HepG2 (cell line): Measurements from ENCODE around the gene SPTBN2. TPM values are rescaled to one million over a fixed set of nuclear protein-coding genes. Genes with fewer than 3 reads are reported as not detected.

Source experiments
- ATAC-seq: fragments of 200-7000 bp; cut with Tn5 transposase; 3 replicates; pipeline ENCODE4 v1.9.1; 2020; ENCODE audit warnings: mild to moderate bottlenecking, moderate library complexity
- BruUV-seq: library from RNA; stranded (reverse); fragments of 400-500 nt; replicated peaks from 2 replicates; lab custom pipeline; 2021; lab: Mats Ljungman, UMichigan
- CTCF ChIA-PET: fragments of 300-600 bp; formaldehyde crosslinking; extraction: SDS; loops from one replicate; lab custom pipeline; 2021; ENCODE audit warnings: low total read pairs, inconsistent platforms, low intra/inter-chr PET ratio; lab: Yijun Ruan, JAX
- POLR2A ChIA-PET: fragments of 350-600 bp; sonication (Branson Sonifier 250); formaldehyde crosslinking; loops from one replicate; lab custom pipeline; 2020; ENCODE audit warnings: antibody characterized with exemption, inconsistent platforms; lab: Yijun Ruan, JAX
- DNase-seq: peaks from one replicate; pipeline ENCODE4 v3.0.0-alpha.2; 2015; ENCODE audit warnings: low spot score
- FAIRE-seq: peaks from 3 replicates; lab custom pipeline; 2011; peaks lifted over from hg19 to GRCh38; lab: Jason Lieb, UNC
- H2AFZ ChIP-seq: one replicate; pipeline ENCODE4 v1.6.1; 2011; ENCODE audit warnings: low read length, inconsistent platforms
- H3K27ac ChIP-seq: fragments of 300-600 bp; 3 replicates; pipeline ENCODE4 v1.8.0; 2011; ENCODE audit warnings: mixed run types, mild to moderate bottlenecking, mixed read lengths, low read length, inconsistent platforms; ENCODE audit not compliant: insufficient read depth; ENCODE audit errors: extremely low read length
- H3K27me3 ChIP-seq, 2 experiments: fragments of 200-600 bp in 1 of 2; 2 replicates in 1 of 2; 3 replicates in 1 of 2; pipeline versions ENCODE4 v1.6.0 to v1.8.0; 2011; ENCODE audit warnings: low read length in 2 of 2, mild to moderate bottlenecking in 2 of 2, moderate library complexity in 2 of 2, inconsistent platforms in 1 of 2; ENCODE audit not compliant: insufficient read depth in 2 of 2, control insufficient read depth in 1 of 2
- H3K36me3 ChIP-seq, 2 experiments: fragments of 200-600 bp in 1 of 2; replicated peaks in 1 of 2; 2 replicates in 1 of 2; 3 replicates in 1 of 2; pipeline versions ENCODE4 v1.5.1 to v1.8.0; 2011; ENCODE audit warnings: low read length in 2 of 2, inconsistent platforms in 1 of 2; ENCODE audit not compliant: insufficient read depth in 2 of 2, control insufficient read depth in 1 of 2
- H3K4me1 ChIP-seq: 2 replicates; pipeline ENCODE4 v1.5.1; 2012; ENCODE audit warnings: low read length, inconsistent platforms; ENCODE audit not compliant: insufficient read depth
- H3K4me2 ChIP-seq: 2 replicates; pipeline ENCODE4 v1.6.0; 2011; ENCODE audit warnings: low read depth, low read length, inconsistent platforms
- H3K4me3 ChIP-seq, 3 experiments: fragments of 200-600 bp in 1 of 3; sonication (generic), shearing (Covaris generic) in 1 of 3; replicated peaks in 1 of 3; 2 replicates each; pipeline ENCODE4 v1.5.1; 2011 to 2016; ENCODE audit warnings: low read length in 3 of 3, inconsistent platforms in 2 of 3, low read depth in 2 of 3, mild to moderate bottlenecking in 2 of 3, control low read depth in 1 of 3, mixed read lengths in 1 of 3; ENCODE audit not compliant: insufficient read depth in 1 of 3
- H3K79me2 ChIP-seq: one replicate; pipeline ENCODE4 v1.6.1; 2011; ENCODE audit warnings: low read length, inconsistent platforms; ENCODE audit not compliant: insufficient read depth
- H3K9ac ChIP-seq: 2 replicates; pipeline ENCODE4 v1.6.0; 2011; ENCODE audit warnings: mild to moderate bottlenecking, low read depth, low read length, inconsistent platforms; ENCODE audit not compliant: insufficient read depth
- H3K9me3 ChIP-seq: 2 replicates; pipeline ENCODE4 v1.5.1; 2012; ENCODE audit warnings: mild to moderate bottlenecking, low read length
- H4K20me1 ChIP-seq: 2 replicates; pipeline ENCODE4 v1.6.0; 2011; ENCODE audit warnings: inconsistent platforms, mild to moderate bottlenecking, low read length, moderate library complexity; ENCODE audit not compliant: insufficient read depth
- PLRG1 ChIP-seq: fragments of 450-650 bp; conservative IDR thresholded peaks from 2 replicates; pipeline ENCODE4 v1.6.1; 2016
- POLR2A ChIP-seq, 2 experiments: IDR thresholded peaks; 2 replicates each; pipeline ENCODE4 v1.6.1; 2011; ENCODE audit warnings: low read depth in 2 of 2, low read length in 2 of 2, mild to moderate bottlenecking in 1 of 2, moderate library complexity in 1 of 2; ENCODE audit not compliant: insufficient read depth in 1 of 2
- RXRA ChIP-seq: sonication (generic); formaldehyde crosslinking; IDR thresholded peaks from 2 replicates; pipeline ENCODE4 v1.5.1; 2020; ENCODE audit warnings: missing genetic modification reagents
- THAP9 ChIP-seq: sonication (generic); formaldehyde crosslinking; IDR thresholded peaks from 2 replicates; pipeline ENCODE4; 2020; ENCODE audit warnings: missing genetic modification reagents, mild to moderate bottlenecking, borderline replicate concordance
- ZNF746 ChIP-seq: sonication (generic); formaldehyde crosslinking; IDR thresholded peaks from 2 replicates; pipeline ENCODE4 v1.8.0; 2022; ENCODE audit warnings: mild to moderate bottlenecking, missing genetic modification reagents
- WGBS: methylation state at CpG from one replicate; pipeline ENCODE4 v1.1.6; 2017; ENCODE audit warnings: low lambda C conversion rate; 5-methylcytosine and 5-hydroxymethylcytosine counted together
- in situ Hi-C: cut with HindIII; loops from 2 replicates; pipeline ENCODE4 v1.10.0; 2017; ENCODE audit warnings: low pct_unique_long_range_greater_than_20kb; ENCODE audit not compliant: extremely low pct_ligation_motif_present
- intact Hi-C: fragments of 100-400 bp; cut with micrococcal nuclease; formaldehyde crosslinking; loops from one replicate; pipeline ENCODE4 v1.10.0; 2022; ENCODE audit not compliant: unreplicated experiment
- polyA plus RNA-seq, 8 experiments: library from polyadenylated mRNA; depleted of rRNA in 3 of 8; stranded (reverse) in 7 of 8; unstranded in 1 of 8; fragments of >200 nt; fragmentation: Illumina TruSeq in 4 of 8; extraction: Trizol in 4 of 8; gene quantifications; 2 replicates each; pipeline versions ENCODE4 v1.2.1 to v1.2.3, GENCODE V29; 2011 to 2016; ENCODE audit warnings: low read depth in 4 of 8, missing spikeins in 1 of 8, mixed read lengths in 1 of 8; ENCODE audit not compliant: insufficient read depth in 1 of 8
- total RNA-seq, 5 experiments: library from RNA; depleted of rRNA; stranded (reverse); fragments of >200 nt; fragmentation: Illumina TruSeq; extraction: Trizol; gene quantifications; 2 replicates each; pipeline ENCODE4 v1.2.3, GENCODE V29; 2016; ENCODE audit warnings: low read depth in 1 of 5

The SPTBN2 gene
- total and polyA plus RNA-seq, 2 of the 13 experiments (the other 11 are each of a cell fraction or from before 2014, with no cell fraction given): 0.65 to 4.0 TPM

- TF ChIP-seq THAP9 (CRISPR knock-in tag): no peak
- no peak for TF ChIP-seq ZNF746
- no peak for TF ChIP-seq PLRG1
These were observed 75.9 kb downstream of the SPTBN2 start (continued) for GRCh38 chr11:66653123-66653522.

- DNase-seq (no peak), FAIRE-seq (no peak), ATAC-seq (peak; percentile 10)
- Histone ChIP-seq H3K4me2 (no peak overlapping the region), H3K4me3 (no peak overlapping the region), H3K27ac (no peak overlapping the region), H4K20me1 (peaks cover 13% of the 10 kb centered on the region), H3K79me2 (peaks cover 10% of the 10 kb centered on the region), H3K9me3 (no peaks in the 10 kb centered on the region), H3K9ac (no peak overlapping the region), H3K4me1 (peaks cover 12% of the 10 kb centered on the region; the same call in 1 of the 2 replicates), H3K36me3 (peaks cover 4 to 32% of the 10 kb centered on the region in 2 experiments; a peak in 4 of 5 replicates), H3K27me3 (no peaks in the 10 kb centered on the region), H2AFZ (no peak overlapping the region)
- WGBS: 98% methylated on average over 7 of the region's 7 CpGs
- in situ Hi-C loops (no loop called here), intact Hi-C loops (no loop called here)
- TF ChIP-seq POLR2A (IDR thresholded peaks at IDR 0.05; ENCODE audit: insufficient read depth in 1 of 2, low read depth in 2 of 2, low read length in 2 of 2) (0 out of 4 replicates have a peak, but pooled peaks of 1 of the 2 experiments have one; percentile 29), RXRA (CRISPR knock-in tag) (no peak)
- ChIA-PET POLR2A (interaction anchor here (1.8 to 4.9 kb wide), 2 partner anchors 14 to 25 kb away, joined by 5 to 20 read pairs; partner anchors contain the start of genes RBM4 and RBM4B), CTCF (no interaction called here)
- BruUV-seq: TSS peak; percentile 10
These were observed 76.4 kb downstream of the SPTBN2 start for GRCh38 chr11:66652651-66653050.
